Activated CD4-positive, alpha-beta T cell treated with anti-CD3 and anti-CD28 coated beads, Interleukin-2, amount 50 U/mL, for 16 hours (primary cell): ENCODE results near the gene TTLL5.

Experiments used
- DNase-seq: peaks from one replicate; pipeline ENCODE4 v3.0.0-alpha.2; 2020

The TTLL5 gene

DNA sequence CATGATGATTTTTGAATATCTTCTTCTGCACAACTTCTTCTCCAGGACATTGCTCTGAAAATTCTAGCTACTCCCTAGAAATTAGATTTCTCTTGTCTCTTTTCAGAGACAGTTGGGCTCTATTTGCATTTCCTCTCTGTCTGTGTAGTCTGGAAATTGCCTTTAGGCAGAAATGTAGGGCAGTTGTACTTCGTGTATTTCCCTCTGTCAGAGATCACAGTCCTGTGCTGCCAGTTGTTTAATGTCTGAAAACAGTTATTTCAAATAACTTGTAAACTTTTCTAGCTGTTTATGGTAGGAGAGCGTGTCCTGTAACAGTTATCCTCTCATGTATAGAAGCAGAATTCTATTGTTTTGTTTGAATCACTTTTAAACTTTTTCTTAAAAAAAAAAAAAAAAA lies 86.9 kb downstream of the TTLL5 start:
- DNase-seq, result no peak

- DNase-seq, result no peak
These were observed 87.3 kb downstream of the TTLL5 start for GRCh38 chr14:75748336-75748735.

- DNase-seq, result no peak
These were observed 90.2 kb downstream of the TTLL5 start for GRCh38 chr14:75751296-75751695.

DNA sequence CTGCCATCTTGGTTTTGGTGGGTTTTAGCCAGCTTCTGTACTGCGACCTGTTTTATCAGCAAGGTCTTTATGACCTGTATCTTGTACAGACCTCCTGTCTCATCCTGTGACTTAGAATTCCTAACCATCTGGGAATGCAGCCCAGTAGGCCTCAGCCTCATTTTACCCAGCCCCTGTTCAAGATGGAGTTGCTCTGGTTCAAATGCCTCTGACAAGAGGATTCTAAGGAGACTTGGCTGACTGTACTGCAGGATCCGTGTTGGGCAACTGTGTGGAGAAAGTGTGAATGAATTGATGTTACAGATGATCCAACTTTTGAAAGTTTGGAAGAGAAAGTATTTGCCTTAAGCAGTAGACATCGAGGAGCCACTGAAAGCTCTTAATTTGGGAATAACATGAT lies 91.0 kb downstream of the TTLL5 start:
- no peak for DNase-seq

- no peak for DNase-seq
These were observed 92.0 kb downstream of the TTLL5 start for GRCh38 chr14:75752907-75753594.

- no peak for DNase-seq
These were observed 92.7 kb downstream of the TTLL5 start for GRCh38 chr14:75753696-75754095.

DNA sequence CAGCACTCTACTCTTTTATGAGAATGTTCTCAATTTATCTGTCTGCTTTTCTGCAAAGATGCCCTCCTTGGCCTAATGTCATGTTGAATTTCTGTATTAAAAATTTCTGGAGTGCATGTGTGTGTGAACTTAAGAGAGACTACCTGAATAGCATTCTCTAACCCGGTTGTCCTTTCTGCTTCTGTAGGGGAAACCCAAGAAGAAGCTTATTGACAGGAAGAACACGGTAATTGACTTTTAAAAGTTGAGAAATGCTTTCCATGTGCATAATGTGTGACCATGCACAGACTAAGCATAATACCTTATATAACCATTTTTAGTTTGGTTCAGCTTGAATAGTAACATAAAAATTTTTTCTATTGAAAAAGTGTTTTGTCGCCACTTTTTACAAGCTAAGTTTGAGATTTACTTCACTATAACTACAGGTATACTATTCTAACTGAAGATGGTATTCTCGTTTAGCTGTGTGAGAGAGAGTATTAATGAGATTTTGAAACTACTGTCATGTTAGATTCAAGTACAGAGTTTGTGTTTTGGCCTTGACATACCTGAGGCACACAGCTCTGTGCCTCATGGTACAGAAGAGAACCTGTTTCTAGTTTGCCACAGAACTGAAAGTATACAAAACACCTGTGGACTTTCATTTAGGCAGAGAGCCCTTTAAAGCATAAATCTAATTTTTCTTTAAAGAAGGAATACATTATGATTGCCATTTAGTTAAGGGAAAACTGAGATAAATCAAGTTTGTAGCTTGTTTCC lies 96.8 kb downstream of the TTLL5 start:
- DNase-seq, result no peak

DNA sequence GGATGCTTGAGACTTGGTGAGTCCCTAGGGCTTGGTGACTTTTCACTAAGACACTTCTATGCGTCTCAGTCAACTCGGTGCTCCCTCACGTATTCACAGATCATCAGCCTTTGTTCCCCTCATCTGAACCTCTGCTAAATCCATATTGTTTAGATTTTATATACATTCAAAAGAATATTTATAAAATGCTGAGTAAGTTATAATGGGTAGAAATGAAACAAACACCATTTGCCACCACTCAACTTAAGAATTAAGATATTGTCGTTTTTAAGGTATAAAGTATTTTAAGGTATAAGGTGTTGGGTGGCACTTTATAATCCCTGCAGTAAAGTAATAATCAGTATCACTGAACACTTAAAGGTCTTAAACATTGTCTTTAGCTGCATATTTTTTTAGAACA lies 103.0 kb downstream of the TTLL5 start:
- no peak for DNase-seq

GRCh38 chr14:75769047-75769685 lies 108.1 kb downstream of the TTLL5 start:
- DNase-seq, result no peak

- no peak for DNase-seq
These were observed 109.6 kb downstream of the TTLL5 start for GRCh38 chr14:75770635-75771034.

GRCh38 chr14:75771595-75771994 lies 110.5 kb downstream of the TTLL5 start:
- no peak for DNase-seq

DNA sequence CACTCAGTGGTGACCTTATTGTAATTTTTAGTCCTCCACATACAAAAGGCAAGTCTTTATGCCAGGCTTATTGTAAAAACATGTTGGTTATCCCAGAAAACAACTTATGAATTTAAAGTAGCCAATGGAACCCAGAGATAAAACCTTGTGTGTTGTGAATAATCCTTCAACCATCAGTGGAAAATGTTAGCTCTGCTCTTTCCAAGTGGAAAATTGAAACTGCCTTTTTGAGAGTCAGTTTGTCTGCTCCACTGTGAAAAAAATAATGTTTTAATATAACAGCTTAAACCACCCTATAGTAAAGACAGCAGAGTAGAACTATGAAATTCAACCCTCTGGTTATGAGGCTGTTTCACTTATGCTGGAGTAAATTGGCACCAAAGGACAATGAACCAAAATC lies 112.0 kb downstream of the TTLL5 start:
- DNase-seq, result no peak

- DNase-seq, result no peak
These were observed 120.0 kb downstream of the TTLL5 start for GRCh38 chr14:75781096-75781495.

- no peak for DNase-seq
These were observed 122.1 kb downstream of the TTLL5 start for GRCh38 chr14:75783184-75783583.

DNA sequence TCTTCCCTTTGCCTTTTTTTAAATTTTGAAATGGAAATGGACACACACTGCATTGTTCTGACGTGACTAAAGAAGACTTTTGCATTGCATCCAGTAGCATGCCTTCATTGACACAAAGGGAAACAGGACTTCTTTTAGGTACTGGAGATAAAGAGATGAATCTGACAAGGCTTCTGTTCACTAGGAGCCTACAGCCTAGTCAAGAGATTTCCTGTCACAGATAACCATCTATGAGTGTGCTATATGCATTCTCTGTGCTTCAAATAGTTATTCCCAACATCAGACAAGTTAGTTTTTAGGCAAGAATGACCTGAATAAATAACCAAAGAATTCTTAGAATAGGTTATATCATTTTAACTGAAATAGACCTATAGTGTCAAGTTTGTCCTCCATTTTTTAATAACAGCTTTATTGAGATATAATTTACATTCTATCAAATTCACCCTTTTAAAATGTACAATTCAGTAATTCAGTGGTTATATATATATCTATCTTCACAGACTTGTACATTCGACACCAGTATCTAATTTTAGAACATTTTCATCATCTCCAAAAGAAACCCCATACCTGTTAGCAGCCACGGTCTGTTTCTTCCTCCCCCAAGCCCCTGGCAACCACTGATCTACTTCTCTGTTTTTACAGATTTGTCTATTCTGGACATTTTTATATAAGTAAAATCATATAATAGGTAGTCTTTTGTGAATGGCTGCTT lies 122.7 kb downstream of the TTLL5 start:
- DNase-seq, result no peak

DNA sequence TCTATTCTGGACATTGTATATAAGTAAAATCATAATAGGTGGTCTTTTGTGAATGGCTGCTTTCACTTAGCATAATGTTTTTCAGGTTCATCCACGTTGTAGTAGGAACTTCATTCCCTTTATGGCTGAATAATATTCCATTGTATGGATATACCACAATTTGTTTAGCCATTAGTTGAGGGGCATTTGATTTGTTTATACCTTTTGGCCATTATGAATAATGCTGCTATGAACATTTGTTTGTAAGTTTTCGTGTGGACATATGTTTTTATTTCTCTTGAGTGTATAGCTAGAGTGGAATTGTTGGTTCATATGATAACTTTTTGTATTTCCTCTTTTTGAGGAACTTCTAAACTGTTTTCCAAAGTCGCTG lies 123.3 kb downstream of the TTLL5 start:
- no peak for DNase-seq

DNA sequence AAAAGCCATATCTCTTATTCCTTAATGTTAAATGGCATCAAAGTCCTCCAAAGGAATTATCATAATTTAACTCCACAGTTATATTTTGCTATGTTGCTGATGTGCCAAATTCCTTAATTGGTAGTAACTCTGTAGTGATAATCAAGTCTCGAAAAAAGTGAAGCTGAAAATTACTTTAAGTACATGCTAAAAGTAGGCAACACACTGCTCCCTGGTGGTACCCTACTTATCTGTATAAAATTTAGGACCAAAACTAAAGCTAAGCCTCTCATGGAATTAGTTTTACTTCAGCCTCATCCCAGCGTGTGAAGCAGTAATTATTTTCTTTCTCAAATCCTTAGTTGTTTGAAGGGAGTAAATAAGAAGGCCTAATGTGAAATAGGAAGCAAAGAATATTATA lies 132.8 kb downstream of the TTLL5 start:
- no peak for DNase-seq

DNA sequence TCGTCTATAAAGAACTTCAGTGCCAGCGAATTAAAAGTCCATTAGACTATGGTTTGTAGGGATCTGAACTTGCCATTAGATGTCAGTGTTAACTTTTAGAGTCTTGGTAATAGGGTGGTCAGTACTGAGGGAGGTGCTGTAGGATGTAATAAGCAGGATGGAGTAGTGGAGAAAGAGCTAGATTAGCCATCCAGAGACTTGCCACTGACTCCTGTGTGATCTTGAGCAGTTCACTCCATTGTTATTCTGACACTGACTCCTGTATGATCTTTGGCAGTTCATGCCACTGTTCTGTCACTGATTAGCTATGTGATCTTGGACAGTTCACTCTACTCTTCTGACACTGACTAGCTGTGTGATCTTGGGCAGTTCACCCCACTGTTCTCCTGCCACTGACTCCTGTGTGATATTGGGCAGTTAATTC lies 133.6 kb downstream of the TTLL5 start:
- no peak for DNase-seq

GRCh38 chr14:75800792-75801191 lies 139.7 kb downstream of the TTLL5 start:
- DNase-seq, result peak; percentile 6

DNA sequence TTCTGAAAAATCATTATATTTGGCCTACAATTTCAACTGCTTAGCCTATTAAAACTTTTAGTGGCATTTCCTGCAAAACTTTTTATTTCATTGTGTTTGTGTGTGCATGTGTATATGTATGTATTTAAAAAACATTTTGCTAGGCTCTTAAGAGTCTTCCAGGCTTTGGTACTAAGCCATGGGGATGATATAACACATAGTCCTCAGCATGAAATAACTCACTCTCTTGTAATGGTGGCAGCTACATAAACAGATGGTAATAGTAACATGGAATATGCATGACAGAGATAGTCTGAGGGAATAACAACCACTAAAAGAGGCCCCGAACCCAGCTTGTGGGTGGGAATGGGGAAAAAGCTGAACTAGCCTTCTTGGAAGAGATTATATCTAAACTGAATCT lies 141.4 kb downstream of the TTLL5 start:
- DNase-seq, result no peak

- no peak for DNase-seq
These were observed 142.7 kb downstream of the TTLL5 start for GRCh38 chr14:75803765-75804164.

DNA sequence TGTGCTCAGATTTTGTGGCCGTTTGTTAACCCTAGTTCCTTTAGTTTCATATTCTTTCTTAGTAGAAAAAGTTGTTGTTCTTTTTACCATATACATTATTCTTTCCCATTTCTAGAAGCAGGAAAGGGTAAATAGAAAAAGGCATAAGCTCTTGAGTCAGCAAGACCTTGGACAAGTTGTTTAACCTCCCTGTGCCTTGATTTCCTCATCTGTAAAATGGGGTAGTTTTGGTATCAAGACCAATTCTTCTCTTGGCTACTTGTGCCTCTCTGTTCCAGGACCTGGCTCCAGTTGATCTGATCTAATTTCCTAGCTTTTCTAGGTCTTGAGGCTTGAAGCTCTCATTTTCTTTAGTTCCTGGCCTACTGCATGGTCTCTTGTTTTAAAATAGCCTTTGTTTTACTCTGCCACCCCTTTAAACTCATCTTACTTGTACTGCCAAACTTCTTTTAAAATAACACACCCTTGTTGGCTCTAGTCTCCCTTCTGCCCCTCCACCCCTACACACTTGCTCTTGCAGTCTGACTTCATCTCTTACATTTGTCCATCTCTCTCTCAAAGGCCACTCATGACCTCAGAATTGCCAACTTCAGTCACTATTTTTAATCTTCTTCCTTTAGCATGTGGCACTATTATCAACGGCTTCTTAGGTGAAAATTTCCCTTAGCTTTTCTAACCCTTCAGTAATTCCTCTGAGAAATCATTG lies 143.7 kb downstream of the TTLL5 start:
- DNase-seq, result no peak

DNA sequence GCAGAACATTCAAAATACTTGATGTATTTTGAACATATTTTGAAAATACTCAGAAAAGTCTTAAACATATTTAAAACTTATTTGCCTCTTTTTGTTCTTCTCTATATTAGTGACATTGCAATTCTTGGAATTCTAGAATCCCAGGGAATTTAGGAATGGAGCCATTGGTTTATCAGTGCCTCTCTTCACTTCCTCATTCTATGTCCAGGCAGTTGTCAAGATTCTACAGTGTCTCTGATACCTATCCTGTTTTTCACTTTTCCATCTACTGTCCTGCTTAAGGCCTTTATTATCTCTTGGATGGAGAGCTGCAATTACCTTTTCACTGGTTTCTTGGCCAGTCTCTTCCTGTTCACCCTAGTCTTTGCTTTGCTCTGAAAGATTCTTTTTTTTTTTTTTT lies 144.6 kb downstream of the TTLL5 start:
- DNase-seq, result no peak
